Hypothalamus (tissue), 51 donors: Measurements from ENCODE around the gene SDR42E2.
"Not testable (repeated sequence)": the region's sequence is repeated elsewhere in the genome, so short reads cannot be mapped to it uniquely, and the experiment has no call there.

Source experiments
- DNase-seq, 51 donors: peaks; one replicate each; lab custom pipeline; 2025; lab: John Stamatoyannopoulos, UW

Gene SDR42E2

DNA sequence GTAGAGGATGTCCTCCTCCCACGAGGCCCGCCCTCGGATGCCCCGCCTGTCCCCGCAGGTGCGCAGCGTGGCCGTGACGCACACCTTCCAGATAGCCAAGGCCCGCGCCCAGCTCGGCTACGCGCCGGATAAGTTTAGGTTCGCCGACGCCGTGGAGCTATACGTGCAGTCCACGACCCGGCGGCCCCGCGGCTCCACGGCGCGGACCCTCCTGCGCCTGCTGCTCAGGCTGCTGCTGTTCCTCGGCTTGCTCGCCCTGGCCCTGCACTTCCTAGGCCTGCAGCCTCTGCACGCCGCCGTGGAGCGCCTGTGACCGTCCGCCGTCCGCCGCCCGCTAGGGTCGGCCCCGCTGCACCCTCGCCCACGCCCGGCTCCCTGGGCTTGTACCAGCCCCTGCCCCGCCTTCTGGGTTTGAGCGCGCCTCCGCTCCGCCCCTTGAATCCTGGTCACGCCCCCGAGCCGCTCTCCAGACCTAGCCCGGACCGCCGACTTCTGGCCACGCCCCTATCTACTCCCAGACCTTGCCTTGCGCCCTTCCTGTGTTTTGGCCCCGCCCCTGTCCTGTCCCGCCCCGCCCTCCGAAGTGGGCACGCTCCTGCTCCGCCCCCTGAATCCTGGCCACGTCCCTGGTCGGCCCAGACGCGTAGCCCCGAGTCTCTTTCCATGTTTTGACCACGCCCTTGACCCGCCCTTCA lies 27.9 kb downstream of the SDR42E2 start:
- peak in 33 of 51 donors; percentile 49 to 100 (median 100) for DNase-seq

DNA sequence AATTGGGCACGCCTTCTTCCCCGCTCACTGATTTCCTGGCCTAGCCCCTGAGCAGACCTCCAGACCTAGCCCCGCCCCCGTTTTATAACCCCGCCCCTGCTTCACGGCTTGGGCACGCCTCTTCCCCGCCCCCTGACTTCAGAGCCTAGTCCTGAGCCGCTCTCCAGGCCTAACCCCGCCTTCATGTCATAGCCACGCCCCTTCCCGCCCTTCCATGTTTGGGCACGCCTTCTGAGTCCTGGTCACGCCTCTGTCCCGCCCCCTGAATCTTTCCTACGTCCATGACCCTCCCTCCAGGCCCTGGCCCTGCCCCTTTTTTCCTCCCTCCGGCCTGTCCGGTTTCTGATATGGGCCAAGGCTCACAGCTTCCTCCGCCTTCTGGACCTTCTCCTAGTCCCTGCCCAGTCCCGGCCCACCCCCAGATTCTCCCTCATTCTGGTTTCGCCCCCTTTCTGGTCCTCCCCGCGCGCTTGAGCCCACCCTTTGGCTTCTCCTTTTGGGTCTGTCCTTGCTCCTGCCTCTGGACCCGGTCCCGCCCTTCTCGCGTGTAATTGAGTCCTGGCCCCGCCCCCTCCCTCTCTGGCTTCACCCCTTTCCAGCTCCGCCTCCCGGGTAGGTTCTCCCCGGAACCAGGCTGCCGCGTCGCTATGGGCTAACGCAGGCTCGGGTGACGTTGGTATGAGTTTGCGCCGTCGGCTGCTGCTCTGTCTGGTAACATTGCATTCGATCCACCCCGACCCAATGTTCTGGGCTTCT lies 28.6 kb downstream of the SDR42E2 start:
- DNase-seq: peak; percentile 97 to 100 (median 100)

DNA sequence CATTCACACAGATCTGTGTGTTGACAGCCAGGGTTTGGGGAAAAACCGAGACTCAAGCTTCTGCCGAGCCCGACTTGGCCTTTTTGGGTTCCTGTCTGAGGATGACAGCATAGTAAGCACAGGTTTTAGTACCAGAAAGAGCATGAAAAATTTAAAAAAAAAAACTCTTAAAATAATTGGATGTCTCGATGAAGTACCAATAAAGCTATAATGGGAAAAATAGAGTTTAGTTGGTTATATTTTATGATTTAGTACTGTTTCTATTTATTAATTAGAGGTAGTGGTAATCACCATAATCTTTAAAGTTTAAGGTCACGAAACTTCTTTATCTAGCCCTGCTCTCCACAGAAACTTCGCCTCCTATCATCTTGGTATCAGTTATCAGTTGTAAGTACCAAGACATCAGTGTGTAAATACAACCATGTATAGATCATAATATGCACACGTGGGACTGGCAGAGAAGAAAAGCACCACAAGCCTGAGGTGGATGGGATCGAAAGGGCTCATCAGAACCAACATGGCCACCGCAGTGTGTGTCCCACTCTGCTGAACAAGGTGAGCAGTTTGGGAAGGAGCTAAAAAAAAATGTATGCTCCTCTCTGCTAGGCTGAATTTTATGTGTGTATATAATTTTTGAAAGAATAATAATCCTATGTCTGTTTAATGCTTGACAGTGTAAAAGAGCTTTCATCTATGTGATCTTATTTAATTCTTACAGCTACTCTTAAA lies 29.4 kb downstream of the SDR42E2 start:
- DNase-seq: peak in 10 of 51 donors; percentile 2 to 74 (median 5)

DNA sequence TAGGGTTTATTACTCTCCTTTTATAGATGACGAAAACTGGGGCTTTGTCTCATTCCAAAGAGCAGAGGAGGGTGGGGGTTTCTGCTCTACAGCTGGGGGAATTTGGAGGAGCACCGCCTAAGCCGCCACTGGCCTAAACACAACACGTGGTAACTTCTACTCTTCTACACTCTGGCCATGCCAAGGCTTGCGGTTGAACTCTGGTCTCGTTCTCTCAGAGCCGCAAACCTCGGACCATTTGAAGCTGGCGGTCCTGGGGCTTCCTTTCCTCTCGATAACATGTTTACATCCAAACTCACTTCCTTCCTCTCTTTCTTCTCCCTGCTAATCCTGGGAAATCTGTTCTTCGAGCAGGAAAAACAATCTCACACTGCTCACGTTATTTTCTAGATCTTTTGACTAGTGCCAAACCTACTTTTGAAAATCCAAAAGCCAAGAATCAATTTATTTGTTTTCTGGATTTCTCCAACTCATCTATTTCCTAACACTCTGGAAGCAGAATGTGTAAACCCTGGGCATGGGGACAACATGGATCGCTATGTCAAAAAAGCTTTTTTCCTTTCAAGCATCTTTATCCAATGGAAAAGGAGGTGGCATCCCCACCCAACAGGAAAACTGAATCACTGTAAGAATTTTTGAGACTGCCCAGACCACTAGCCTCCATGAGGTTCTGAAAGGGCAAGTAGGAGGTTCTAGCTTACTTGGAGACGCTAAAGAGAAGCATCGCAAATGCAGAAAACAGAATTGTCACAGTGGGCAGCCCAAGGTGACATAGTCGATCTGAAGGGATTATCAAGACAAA lies 30.2 kb downstream of the SDR42E2 start:
- peak in 42 of 51 donors; percentile 1 to 74 (median 36) for DNase-seq

DNA sequence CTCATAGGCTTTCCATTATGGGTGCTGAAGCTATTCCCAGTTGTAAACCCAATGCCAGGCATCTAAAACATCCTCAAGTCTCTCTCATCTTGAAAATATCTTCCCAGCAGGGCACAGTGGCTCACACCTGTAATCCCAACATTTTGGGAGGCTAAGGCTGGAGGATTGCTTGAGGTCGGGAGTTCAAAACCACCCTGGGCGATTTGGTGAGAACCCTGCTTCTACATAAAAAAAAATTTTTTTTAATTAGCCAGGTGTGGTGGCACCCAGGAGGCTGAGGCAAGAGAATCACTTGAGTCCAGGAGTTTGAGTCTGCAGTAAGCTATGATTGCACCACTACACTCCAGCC lies 30.7 kb downstream of the SDR42E2 start:
- no peak for DNase-seq

DNA sequence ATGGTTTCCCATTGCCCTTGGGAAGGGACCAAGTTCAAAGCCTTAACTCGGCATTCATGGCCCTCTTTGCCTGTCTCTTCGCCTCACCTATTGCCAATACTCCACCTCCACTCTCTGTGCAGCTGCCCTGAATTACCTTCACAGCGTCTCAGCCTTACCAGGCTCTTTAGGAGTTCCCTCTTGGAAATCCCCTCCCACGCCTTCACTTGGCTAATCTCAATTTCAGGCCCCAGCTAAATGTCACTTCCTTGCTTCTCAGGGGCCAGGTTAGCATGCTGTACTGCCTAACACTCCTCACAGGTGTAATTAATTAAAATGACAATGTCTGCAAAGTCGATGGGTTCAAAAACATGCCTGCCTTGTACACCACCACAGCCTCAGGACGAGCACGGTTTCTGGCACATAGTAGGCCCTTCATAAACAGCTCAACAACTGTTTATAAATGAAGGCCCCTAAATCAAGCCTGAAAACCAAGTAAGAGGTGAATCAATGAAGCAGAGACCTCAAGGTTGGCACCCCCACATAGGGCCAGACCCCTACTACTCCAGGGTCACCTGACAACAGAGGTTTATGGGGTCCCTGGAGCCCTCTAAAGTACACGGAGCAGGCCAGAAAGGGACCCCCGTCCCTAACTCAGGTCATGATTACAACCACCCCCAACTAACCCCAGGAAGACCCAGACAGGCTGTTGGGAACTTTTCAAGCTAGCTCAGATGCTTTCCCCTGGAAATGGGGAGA lies 32.6 kb downstream of the SDR42E2 start:
- DNase-seq: peak in 1 of 51 donors; percentile 26

DNA sequence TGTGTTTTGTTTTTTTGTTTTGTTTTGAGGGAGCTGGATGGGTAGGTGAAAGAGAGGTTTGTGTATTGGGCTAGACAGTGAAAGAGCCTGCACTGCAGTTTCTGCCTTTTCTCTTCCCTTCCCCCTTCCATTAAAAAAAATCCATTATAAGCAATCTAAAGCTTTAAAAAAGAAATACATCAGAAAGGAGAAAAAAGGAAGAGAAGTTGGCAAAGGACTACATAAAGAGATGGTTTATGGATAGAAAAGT lies 33.1 kb downstream of the SDR42E2 start:
- DNase-seq: no peak

DNA sequence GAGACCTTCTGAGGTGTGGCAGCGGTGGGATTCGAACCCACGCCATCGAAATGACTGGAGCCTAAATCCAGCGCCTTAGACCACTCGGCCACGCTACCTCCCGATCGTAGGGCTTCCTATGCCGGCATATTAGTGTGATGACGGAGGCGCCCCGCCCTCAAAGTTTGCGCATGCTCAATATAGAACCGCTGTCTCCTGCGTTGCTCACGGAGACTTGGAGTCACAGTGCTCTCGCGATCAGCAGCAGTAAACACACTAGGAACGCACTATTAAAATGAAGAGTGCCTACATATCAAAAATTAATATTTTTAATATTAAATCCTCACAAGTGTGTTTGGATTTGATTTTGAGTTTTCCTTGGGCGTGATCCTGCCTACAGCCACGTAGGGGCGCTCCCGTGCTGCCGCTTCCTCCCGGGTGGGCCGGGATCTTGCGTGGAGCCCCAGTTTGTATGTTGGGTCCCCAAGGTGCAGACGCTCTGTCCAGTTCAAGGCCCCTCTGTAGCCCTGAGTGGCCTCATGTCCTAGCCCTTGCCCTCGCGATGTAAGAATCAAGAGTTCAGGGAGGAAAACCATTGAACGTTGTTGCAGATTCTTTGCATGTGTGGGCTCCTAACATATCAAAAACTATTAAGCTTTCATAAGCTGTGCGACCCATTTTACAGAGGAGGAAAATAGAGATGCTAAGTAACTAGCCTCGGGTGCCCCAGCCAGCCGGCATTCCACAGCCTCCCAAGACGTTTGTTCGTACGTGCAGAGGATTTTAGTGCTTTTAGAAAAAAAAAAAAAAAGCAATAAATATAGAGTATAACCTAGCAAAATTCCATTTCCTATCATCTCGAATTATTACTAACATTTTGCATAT lies 33.6 kb downstream of the SDR42E2 start:
- DNase-seq: peak; percentile 43 to 94 (median 82)

DNA sequence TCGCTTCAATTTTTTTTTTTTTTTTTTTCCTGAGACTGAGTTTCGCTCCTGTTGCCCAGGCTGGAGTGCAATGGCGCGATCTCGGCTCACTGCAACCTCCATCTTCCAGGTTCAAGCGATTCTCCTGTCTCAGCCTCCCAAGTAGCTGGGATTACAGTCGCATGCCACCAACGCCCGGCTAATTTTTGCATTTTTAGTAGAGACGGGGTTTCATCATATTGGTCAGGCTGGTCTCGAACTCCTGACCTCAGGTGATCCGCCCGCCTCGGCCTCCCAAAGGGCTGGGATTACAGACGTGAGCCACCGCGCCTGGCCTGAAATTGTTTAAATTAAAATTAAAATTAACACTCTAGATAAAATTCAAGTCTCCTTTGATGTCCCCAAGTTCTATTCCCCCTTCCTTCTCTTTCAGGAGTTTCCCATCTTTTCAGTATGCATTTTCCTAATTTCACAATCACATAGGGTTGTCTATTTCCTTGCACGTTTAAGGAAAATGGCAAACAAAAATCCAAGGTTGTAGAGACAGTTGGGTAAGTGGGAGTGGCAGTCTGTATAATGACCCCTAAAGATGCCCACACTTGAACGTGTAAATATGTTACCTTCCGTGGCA lies 34.4 kb downstream of the SDR42E2 start:
- DNase-seq: not testable (repeated sequence)

DNA sequence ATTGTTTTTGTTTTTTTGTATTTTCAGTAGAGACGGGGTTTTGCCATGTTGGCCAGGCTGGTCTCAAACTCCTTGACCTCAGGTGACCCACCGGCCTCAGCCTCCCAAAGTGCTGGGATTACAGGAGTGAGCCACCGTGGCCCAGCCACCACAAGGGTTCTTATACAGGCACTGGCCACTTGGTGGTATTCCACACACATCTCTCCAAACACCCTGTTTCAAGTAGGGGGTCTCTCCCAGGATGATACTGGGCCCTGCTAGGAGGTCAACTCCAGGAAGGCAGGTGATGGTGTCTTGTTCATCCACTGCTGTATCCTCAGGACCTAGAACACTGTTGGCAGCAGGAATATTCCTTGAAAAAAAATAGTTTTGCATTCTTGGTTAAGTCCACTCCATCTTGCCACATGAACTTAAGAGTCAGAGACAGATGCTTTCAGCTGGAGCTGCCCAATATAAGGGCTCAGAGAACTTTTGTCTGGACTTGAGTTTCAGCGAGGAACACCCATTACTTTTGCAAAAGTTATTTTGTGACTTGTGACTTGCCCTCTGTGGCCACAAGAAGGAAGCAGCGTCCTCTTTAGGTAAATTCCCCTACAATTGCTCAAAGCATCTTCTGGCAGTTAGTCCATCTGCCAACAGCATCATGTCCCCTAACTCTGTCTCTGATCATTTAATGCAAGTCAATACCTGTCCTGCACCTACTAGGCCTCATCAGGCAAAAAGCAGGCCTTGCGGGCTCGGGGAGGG lies 36.4 kb downstream of the SDR42E2 start:
- DNase-seq: no peak

DNA sequence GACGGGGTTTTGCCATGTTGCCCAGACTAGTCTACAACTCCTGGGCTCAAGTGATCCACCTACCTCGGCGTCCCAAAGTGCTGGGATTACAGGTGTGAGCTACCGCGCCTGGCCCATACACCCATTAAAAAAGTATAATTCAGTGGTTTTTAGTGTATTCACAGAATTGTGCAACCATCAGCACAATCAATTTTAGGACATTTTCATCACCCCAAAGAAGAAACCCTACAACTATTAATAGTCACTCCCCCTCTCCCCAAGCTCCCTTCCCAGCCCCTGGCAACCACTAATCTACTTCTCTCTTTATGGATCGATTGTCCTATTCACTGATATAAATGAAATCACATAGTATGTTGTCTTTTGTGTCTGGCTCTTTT lies 39.9 kb downstream of the SDR42E2 start:
- no peak for DNase-seq

DNA sequence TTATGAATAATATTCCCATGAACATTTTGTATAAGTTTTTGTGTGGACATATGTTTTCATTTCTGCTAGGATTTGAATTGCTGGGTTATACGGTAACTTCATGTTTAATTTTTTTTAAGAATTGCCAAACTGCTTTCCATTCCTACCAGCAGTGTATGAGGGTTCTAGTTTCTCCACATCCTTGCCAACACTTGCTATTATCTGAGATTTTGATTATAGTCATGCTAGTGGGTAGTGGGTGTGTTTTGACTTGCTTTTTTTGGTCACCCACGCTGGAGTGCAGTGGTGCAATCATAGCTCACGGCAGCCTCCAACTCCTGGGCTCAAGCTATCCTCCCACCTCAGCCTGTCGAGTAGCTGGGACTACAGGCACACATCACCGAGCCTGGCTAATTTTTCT lies 40.8 kb downstream of the SDR42E2 start:
- no peak for DNase-seq

DNA sequence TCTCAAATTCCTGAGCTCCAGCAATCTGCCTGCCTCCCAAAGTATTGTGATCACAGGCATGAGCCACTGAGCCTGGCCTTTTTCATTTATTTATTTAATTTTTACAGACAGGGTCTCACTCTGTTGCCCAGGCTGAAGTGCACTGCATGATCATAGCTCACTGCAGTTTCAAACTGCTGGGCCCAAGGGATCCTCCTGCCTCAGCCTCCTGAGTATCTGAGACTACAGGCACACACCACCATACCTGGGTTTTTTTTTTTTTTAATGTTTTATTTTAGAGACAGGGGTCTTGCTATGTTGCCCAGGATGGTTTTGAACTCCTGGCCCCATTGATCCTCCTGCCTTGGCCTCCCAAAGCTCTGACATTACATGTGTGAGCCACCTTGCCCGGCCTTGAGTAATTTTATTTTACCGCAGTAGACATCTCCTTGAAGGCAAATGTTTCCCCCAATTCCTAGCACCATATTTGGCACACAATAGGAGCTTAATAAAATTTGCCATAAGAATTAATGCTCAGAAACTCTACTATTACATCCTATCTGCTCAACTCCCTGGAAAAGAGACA lies 41.9 kb downstream of the SDR42E2 start:
- DNase-seq: no peak

DNA sequence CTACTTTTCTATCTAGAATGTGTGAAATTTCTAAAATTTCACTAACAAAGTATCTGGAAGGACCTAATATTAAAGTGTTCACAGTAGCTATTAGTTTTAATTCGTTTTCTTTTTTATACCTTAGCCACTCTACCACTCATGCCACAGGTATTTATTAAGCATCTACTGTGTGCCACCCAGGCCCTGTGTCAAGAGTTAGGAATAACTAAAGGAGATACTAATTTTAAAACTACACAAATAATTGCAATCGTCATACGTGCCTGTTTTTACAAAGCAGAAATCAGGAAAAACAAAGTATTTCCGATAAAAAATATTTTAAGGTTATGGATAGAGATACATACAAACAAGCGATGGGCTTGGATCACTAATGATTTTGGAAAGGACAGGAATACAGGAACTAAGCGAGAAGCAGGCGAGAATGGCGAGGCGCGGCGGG lies 43.3 kb downstream of the SDR42E2 start:
- DNase-seq: no peak

DNA sequence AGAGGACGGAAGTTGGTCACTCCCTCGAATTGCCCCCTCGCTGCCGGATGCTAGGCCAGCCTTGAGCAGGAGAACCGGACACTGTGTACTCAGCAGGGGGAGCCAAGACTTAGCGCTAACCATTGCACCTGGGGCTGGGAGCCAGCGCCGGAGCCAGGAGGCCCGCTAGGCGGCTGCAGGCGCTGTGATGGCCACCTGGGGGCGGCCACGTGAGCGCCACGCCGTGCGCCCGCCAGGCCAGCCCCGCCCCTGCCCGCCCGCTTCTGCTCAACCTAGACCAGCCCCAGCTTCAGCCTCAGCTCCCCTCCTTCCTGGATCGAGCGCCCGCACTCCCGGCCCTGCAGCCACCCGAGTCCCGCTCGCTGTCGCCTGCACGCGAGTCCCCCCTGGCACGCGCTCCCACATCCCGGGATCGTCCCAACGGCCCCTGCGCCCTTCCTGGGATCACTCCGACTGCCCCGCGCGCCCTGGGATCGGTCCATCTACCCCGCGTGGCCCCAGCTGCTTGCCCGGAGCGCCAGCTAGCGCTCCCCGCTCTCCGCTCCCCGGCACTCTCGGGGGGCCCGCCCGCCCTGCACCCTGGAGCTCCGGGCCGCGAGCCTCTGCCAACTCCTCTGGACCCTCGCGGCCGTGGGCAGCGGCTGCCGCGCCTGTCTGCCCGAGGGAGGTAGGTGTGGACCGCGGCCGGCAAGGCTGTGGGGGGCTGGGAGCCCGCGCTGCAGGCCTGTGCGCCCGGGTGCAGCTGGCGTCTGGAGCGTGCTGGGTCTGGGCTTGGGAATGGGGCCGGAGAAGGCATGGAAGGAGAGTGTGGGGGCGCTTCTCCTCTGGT lies 43.9 kb downstream of the SDR42E2 start, which contains the start of gene EEF2K:
TSS of gene EEF2K (plus strand) at position 266 of the 829 bp plus-strand sequence. CDS start 19,452 bp downstream, outside the sequence.
- peak in 50 of 51 donors; percentile 18 to 88 (median 77) for DNase-seq

DNA sequence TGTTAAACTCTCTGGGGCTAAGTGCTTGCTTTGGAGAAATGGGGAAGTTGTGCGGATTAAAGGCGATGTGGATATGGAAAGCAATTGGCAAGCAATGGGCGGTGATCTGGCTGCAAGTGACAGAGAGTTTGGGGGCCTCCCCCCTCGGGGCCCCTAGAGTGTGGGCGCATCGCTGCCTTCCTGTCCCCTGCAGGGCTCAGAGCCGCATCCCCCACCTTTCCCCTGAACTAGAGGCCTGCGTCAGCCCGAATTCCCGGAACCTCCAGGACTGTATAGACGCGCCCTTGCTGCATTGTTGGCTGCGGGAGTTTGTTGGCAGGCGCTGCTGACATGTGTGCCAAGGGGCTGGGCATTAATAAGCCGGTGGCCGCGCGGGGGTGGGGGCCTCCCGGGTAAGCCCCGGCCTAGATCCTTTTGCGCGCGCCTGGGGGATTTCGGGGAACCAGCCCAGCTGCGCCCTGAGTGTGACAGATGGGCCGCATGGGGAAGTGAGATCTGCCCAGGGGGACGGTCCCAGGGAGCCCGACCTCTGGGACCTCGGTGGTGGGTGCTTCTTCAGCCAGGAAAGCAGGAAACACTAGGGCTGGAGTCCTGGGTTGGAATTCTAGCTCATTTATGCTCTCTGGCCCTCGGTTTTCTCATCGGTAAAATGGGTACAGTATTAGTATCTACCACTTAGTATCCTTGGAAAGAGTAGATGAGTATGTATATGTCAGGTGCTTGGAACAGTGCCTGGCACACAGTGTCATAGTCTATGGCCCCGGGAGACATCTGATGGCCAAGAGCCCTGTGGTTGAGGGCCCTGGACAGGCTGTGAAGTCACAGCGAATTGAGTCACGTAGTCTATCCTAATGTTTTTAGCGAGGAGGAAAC lies 44.8 kb downstream of the SDR42E2 start:
- DNase-seq: peak in 49 of 51 donors; percentile 17 to 83 (median 56)
